OCI-LY3 (cell line): ENCODE data around the gene PRAC2.

Experiments used
- H2AFZ ChIP-seq: fragments of 200-600, 300-600 bp; shearing (Covaris generic); 2 replicates; pipeline ENCODE4 v1.6.0; 2014; ENCODE audit warnings: antibody characterized with exemption, low read depth, low read length
- H3K27ac ChIP-seq: fragments of 200-600, 300-600 bp; sonication (generic); 2 replicates; pipeline ENCODE4 v1.5.1; 2014; ENCODE audit warnings: mild to moderate bottlenecking, low read length, moderate library complexity, mixed read lengths
- H3K27me3 ChIP-seq: fragments of 200-600, 300-600 bp; sonication (generic); 2 replicates; pipeline ENCODE4 v1.6.1; 2014; ENCODE audit warnings: low read depth, low read length, mixed read lengths
- H3K36me3 ChIP-seq: fragments of 200-600, 300-600 bp; sonication (generic); replicated peaks from 2 replicates; pipeline ENCODE3; 2014; ENCODE audit warnings: low read depth, low read length, mixed read lengths
- H3K4me1 ChIP-seq: fragments of 300-600, 200-600 bp; sonication (generic); 2 replicates; pipeline ENCODE4 v1.6.1; 2014; ENCODE audit warnings: low read length, mixed read lengths
- H3K4me2 ChIP-seq: fragments of 200-600, 300-600 bp; sonication (generic); 2 replicates; pipeline ENCODE4 v1.6.1; 2014; ENCODE audit warnings: low read length, mixed read lengths
- H3K4me3 ChIP-seq: fragments of 300-600, 200-600 bp; sonication (generic); 2 replicates; pipeline ENCODE4 v1.5.1; 2014; ENCODE audit warnings: antibody characterized with exemption, mild to moderate bottlenecking, low read length, moderate library complexity
- H3K79me2 ChIP-seq: fragments of 300-600, 200-600 bp; shearing (Covaris generic); 2 replicates; pipeline ENCODE4 v1.6.1; 2014; ENCODE audit warnings: mild to moderate bottlenecking, low read length, mixed read lengths
- H3K9ac ChIP-seq: fragments of 300-600, 200-600 bp; shearing (Covaris generic); 2 replicates; pipeline ENCODE4 v1.6.0; 2014; ENCODE audit warnings: mild to moderate bottlenecking, low read length, moderate library complexity
- H3K9me3 ChIP-seq: fragments of 200-600, 300-600 bp; shearing (Covaris generic); 2 replicates; pipeline ENCODE4 v1.6.1; 2014; ENCODE audit warnings: low read length, mixed read lengths; ENCODE audit not compliant: insufficient read depth
- H4K20me1 ChIP-seq: fragments of 200-600, 300-600 bp; sonication (generic); 2 replicates; pipeline ENCODE4 v1.6.1; 2016; ENCODE audit warnings: low read length, mixed read lengths; ENCODE audit not compliant: insufficient read depth
- EZH2phosphoT487 ChIP-seq: fragments of 200-600 bp; shearing (Covaris generic); IDR thresholded peaks from 2 replicates; pipeline ENCODE4 v1.6.1; 2018; ENCODE audit warnings: antibody characterized with exemption, mixed run types, low read depth
- TF ChIP-seq, protein P1 (sequence below): fragments of 200-600, 300-600 bp; sonication (generic); IDR thresholded peaks from 2 replicates; pipeline ENCODE4 v1.5.1; 2014; ENCODE audit warnings: antibody characterized with exemption, low read length, low read depth

Gene PRAC2

DNA sequence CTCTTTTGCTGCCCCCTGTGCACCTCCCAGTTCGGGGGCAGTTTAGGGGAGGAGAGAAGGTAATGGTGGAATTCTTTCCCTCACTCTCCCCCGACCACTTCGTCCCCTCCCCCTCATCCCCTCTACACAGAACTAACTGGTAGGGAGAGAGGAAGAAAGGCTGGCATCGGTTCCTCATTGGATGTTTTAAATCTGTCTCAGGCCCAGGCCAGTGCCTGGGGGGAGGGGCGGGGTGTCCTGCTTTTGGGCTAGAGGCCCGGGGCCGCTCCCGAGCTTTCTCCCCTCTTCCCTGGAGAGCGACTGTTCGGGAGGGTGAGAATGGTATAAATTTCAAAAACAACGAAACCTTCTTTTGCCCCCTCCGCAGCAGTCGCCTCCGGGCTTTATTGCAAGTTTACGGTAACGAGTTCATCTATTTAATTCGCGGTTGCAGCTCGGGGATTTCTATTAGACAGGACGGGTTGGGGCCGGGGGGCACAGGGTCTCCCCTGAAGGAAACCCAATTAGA lies at the start of gene PRAC2:
Gene PRAC2, plus strand, starts transcription at position 271 of the 508 bp plus-strand sequence. CDS start 1,226 bp downstream, outside the sequence.
- H4K20me1 ChIP-seq = no peaks in the 10 kb centered on the region
- H3K9me3 ChIP-seq = no peaks in the 10 kb centered on the region
- TF ChIP-seq EZH2phosphoT487 = no peak
- TF ChIP-seq, protein P1, sequence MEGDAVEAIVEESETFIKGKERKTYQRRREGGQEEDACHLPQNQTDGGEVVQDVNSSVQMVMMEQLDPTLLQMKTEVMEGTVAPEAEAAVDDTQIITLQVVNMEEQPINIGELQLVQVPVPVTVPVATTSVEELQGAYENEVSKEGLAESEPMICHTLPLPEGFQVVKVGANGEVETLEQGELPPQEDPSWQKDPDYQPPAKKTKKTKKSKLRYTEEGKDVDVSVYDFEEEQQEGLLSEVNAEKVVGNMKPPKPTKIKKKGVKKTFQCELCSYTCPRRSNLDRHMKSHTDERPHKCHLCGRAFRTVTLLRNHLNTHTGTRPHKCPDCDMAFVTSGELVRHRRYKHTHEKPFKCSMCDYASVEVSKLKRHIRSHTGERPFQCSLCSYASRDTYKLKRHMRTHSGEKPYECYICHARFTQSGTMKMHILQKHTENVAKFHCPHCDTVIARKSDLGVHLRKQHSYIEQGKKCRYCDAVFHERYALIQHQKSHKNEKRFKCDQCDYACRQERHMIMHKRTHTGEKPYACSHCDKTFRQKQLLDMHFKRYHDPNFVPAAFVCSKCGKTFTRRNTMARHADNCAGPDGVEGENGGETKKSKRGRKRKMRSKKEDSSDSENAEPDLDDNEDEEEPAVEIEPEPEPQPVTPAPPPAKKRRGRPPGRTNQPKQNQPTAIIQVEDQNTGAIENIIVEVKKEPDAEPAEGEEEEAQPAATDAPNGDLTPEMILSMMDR = no peak
- no peak within 1 kb of the TSS for H3K27ac ChIP-seq
- no peak within 1 kb of the TSS for H2AFZ ChIP-seq
- H3K4me1 ChIP-seq = peaks cover 7% of the 10 kb centered on the region
- peak within 1 kb of the TSS; percentile 56; the same call in 1 of the 2 replicates for H3K4me2 ChIP-seq
- H3K9ac ChIP-seq = no peak within 1 kb of the TSS
- H3K4me3 ChIP-seq = no peak within 1 kb of the TSS
- no peaks in the 10 kb centered on the region for H3K36me3 ChIP-seq
- no peaks in the 10 kb centered on the region for H3K79me2 ChIP-seq
- H3K27me3 ChIP-seq = no peaks in the 10 kb centered on the region

DNA sequence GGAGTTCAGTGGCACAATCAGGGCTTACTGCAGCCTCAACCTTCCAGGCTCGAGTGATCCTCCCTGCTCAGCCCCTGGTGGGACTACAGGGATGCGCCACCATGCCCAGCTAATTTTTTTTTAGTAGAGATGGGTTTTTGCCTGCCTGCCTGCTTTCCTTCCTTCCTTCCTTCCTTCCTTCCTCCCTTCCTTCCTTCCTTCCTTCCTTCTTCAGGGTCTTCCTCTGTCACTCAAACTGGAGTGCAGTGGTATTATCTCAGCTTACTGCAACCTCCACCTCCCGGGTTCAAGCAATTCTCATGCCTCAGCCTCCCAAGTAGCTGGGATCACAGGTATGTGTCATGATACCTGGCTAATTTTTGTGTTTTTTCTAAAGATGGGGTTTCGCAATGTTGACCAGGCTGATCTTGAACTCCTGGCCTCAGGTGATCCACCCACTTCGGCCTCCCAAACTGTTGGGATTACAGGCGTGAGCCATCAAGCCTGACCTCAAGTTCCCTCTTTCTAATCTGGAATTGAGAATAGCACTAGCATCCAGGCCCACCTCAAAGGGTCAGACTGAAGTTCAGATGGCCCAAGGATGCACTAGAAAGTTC lies 45.9 kb upstream of the PRAC2 start:
- no peaks in the 10 kb centered on the region for H3K79me2 ChIP-seq
- H3K4me2 ChIP-seq = no peak overlapping the region
- H3K9me3 ChIP-seq = no peaks in the 10 kb centered on the region
- no peak overlapping the region for H3K27ac ChIP-seq
- no peak overlapping the region for H3K9ac ChIP-seq
- no peak overlapping the region for H3K4me3 ChIP-seq
- H4K20me1 ChIP-seq = no peaks in the 10 kb centered on the region
- no peak overlapping the region for H2AFZ ChIP-seq
- TF ChIP-seq EZH2phosphoT487 = no peak
- TF ChIP-seq, protein P1 = no peak
- H3K4me1 ChIP-seq = peaks cover 5% of the 10 kb centered on the region
- H3K27me3 ChIP-seq = peaks cover 43% of the 10 kb centered on the region
- H3K36me3 ChIP-seq = no peaks in the 10 kb centered on the region

DNA sequence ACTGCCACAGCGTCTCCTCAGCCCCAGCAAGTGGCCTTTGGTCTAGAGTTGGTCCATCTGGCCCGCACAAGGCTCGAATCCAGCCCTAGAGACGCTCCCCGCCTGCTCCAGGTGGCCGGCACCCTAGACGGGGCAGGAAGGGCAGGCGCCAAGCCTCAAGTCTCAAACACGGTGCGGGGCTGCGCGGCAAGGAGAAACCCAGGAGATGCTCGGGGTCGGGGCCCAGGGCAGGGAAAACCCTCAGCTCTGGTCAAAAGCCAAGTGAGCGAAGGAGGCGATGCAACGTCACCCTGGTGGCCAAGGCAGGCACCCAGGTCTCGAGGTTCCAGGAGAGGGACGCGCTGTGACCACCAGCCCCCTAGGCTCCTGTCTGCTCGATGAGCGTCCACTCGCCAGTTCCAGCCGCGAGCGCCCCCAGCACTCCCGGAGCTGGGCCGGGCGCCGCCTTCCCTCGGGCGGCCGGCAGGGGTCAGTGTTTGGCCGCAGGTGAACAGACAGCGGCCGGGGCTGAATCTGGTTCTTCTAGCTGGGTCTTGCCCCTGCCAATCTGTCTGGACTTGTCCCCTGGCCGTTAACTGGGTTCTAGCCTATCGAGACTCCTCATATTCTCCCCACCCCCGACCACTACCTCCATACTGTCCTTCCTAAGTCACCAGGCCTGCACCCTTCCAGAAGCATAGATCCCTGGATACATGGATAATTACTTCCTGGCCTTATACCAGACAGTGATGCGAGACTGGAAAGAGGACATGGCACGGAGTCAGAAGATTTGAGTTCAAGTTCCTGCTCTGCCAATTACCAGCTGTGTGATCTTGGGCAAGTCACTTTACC lies 44.6 kb upstream of the PRAC2 start:
- peak overlapping the region; percentile 76 for H2AFZ ChIP-seq
- H3K9ac ChIP-seq = no peak overlapping the region
- H3K36me3 ChIP-seq = no peaks in the 10 kb centered on the region
- H3K27me3 ChIP-seq = peaks cover 44% of the 10 kb centered on the region
- no peaks in the 10 kb centered on the region for H3K9me3 ChIP-seq
- peak overlapping the region; percentile 93 for H3K4me2 ChIP-seq
- TF ChIP-seq EZH2phosphoT487 = no peak
- TF ChIP-seq, protein P1 = peak; percentile 93
- no peaks in the 10 kb centered on the region for H3K79me2 ChIP-seq
- no peaks in the 10 kb centered on the region for H4K20me1 ChIP-seq
- H3K27ac ChIP-seq = no peak overlapping the region
- H3K4me3 ChIP-seq = peak overlapping the region; percentile 73
- peaks cover 5% of the 10 kb centered on the region for H3K4me1 ChIP-seq

DNA sequence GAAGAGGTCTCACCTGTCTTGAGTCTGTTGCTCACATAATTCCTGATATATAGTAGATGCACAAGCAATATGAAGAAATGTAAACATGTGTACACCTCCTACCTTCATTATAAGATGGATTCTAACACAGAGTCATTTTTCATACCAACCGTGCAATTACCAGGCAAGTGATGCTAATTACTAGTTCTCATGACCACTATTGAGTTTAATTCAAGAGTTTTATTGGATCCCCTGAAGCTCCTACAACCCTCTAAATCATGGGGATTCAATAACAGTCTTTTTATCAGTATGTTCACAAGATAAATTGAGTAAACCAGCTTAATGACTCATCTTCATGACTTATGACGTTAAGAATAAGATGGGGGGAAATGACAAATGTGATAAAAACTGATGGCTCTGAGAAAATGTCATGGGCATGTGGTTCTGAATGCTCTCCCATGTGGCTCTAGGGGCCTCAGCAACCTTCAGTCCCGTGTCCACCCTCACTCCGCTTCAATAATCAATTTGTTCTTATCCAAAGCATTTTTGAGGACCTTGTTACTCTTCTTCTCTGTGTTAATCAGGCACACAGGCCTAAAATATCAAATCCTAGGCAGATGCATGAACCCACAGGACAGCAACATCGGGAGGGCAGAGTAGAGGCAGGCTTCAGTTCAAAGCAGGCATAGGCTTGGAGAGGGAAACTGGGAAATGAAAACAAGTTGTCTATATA lies 43.4 kb upstream of the PRAC2 start:
- H3K27ac ChIP-seq = no peak overlapping the region
- H3K9ac ChIP-seq = no peak overlapping the region
- no peak for TF ChIP-seq EZH2phosphoT487
- TF ChIP-seq, protein P1 = no peak
- no peaks in the 10 kb centered on the region for H3K36me3 ChIP-seq
- no peaks in the 10 kb centered on the region for H4K20me1 ChIP-seq
- H3K4me2 ChIP-seq = no peak overlapping the region
- peaks cover 5% of the 10 kb centered on the region for H3K4me1 ChIP-seq
- H3K27me3 ChIP-seq = peaks cover 40% of the 10 kb centered on the region
- H3K4me3 ChIP-seq = no peak overlapping the region
- H3K9me3 ChIP-seq = no peaks in the 10 kb centered on the region
- H3K79me2 ChIP-seq = no peaks in the 10 kb centered on the region
- H2AFZ ChIP-seq = no peak overlapping the region
